CD14-positive monocyte (primary cell): ENCODE data around the gene BRD3OS. TPM values are rescaled to one million over a fixed set of nuclear protein-coding genes. Genes with fewer than 3 reads are reported as not detected.
A peak's percentile ranks its signal among the peaks of the same experiment; 100 is the strongest.
"Not testable (repeated sequence)": the region's sequence is repeated elsewhere in the genome, so short reads cannot be mapped to it uniquely, and the experiment has no call there.

ENCODE experiments used
- DNase-seq, 3 donors: peaks; one replicate each; pipeline ENCODE4 v3.0.0-alpha.2; 2011 to 2022
- H2AFZ ChIP-seq: 2 replicates; pipeline ENCODE4 v1.6.0; 2012; ENCODE audit warnings: mild to moderate bottlenecking, low read depth, low read length, inconsistent platforms; ENCODE audit not compliant: insufficient read depth, poor library complexity, severe bottlenecking
- H3K27ac ChIP-seq, 2 donors: 1 replicate in 1 of 2; 2 replicates in 1 of 2; pipeline ENCODE4 v1.5.1; 2012 to 2013; ENCODE audit warnings: low read length in 2 of 2, control low read depth in 1 of 2, inconsistent platforms in 1 of 2, low read depth in 1 of 2, mild to moderate bottlenecking in 1 of 2
- H3K27me3 ChIP-seq, 2 donors: one replicate each; pipeline versions ENCODE4 v1.6.0 to v1.6.1; 2011 to 2013; ENCODE audit warnings: low read length in 2 of 2; ENCODE audit not compliant: control insufficient read depth in 2 of 2, insufficient read depth in 2 of 2
- H3K36me3 ChIP-seq, 2 donors: replicated peaks in 1 of 2; 1 replicate in 1 of 2; 2 replicates in 1 of 2; pipeline versions ENCODE4 v1.5.1 to v1.6.1; 2012 to 2013; ENCODE audit warnings: low read length in 2 of 2, control low read depth in 1 of 2, inconsistent platforms in 1 of 2, mild to moderate bottlenecking in 1 of 2; ENCODE audit not compliant: insufficient read depth in 2 of 2, control insufficient read depth in 1 of 2
- H3K4me1 ChIP-seq, 2 donors: 1 replicate in 1 of 2; 2 replicates in 1 of 2; pipeline versions ENCODE4 v1.5.1 to v1.6.1; 2012 to 2013; ENCODE audit warnings: low read length in 2 of 2, control low read depth in 1 of 2, inconsistent platforms in 1 of 2, mild to moderate bottlenecking in 1 of 2, moderate library complexity in 1 of 2; ENCODE audit not compliant: insufficient read depth in 2 of 2, control insufficient read depth in 1 of 2
- H3K4me2 ChIP-seq: replicated peaks from 2 replicates; pipeline ENCODE3; 2012; ENCODE audit warnings: low read length, moderate library complexity, mild to moderate bottlenecking; ENCODE audit not compliant: poor library complexity, severe bottlenecking; ENCODE audit errors: extremely low read depth
- H3K4me3 ChIP-seq, 3 experiments: fragments of 200-600 bp in 1 of 3; sonication (generic) in 1 of 3; replicated peaks in 1 of 3; 1 replicate in 2 of 3; 2 replicates in 1 of 3; pipeline ENCODE4 v1.5.1; 2011 to 2013; ENCODE audit warnings: low read length in 3 of 3, mild to moderate bottlenecking in 3 of 3, control low read depth in 2 of 3, low read depth in 2 of 3, inconsistent platforms in 1 of 3, moderate library complexity in 1 of 3
- H3K79me2 ChIP-seq: 2 replicates; pipeline ENCODE4 v1.6.0; 2012; ENCODE audit warnings: mild to moderate bottlenecking, control low read depth, inconsistent platforms, low read length, moderate library complexity; ENCODE audit not compliant: insufficient read depth
- H3K9ac ChIP-seq: 2 replicates; pipeline ENCODE4 v1.6.0; 2017; ENCODE audit warnings: low read length, mild to moderate bottlenecking; ENCODE audit not compliant: insufficient read depth, poor library complexity, severe bottlenecking
- H3K9me3 ChIP-seq, 2 donors: replicated peaks in 1 of 2; 1 replicate in 1 of 2; 2 replicates in 1 of 2; pipeline versions ENCODE4 v1.5.1 to v1.6.1; 2012 to 2013; ENCODE audit warnings: low read length in 2 of 2, control low read depth in 1 of 2; ENCODE audit not compliant: control insufficient read depth in 1 of 2, insufficient read depth in 1 of 2
- H4K20me1 ChIP-seq: 2 replicates; pipeline ENCODE4 v1.6.0; 2012; ENCODE audit warnings: mild to moderate bottlenecking, low read length, control low read depth, moderate library complexity; ENCODE audit not compliant: insufficient read depth
- H3K27ac Mint-ChIP-seq, 7 donors: one replicate each; pipeline ENCODE4 v1.8.0; 2020; ENCODE audit warnings: mild to moderate bottlenecking in 7 of 7, mixed read lengths in 7 of 7, moderate library complexity in 6 of 7, inconsistent platforms in 2 of 7
- H3K27me3 Mint-ChIP-seq, 3 donors: one replicate each; pipeline ENCODE4 v1.8.0; 2021 to 2022; ENCODE audit warnings: low read depth in 3 of 3, mild to moderate bottlenecking in 3 of 3, mixed read lengths in 3 of 3, moderate library complexity in 3 of 3, inconsistent platforms in 1 of 3
- H3K36me3 Mint-ChIP-seq, 2 donors: one replicate each; pipeline ENCODE4 v1.8.0; 2020; ENCODE audit warnings: mixed read lengths in 2 of 2, inconsistent platforms in 1 of 2, mild to moderate bottlenecking in 1 of 2
- H3K4me1 Mint-ChIP-seq: one replicate; pipeline ENCODE4 v1.8.0; 2020; ENCODE audit warnings: mild to moderate bottlenecking, mixed read lengths
- H3K4me3 Mint-ChIP-seq, 2 donors: one replicate each; pipeline ENCODE4 v1.8.0; 2020; ENCODE audit warnings: mild to moderate bottlenecking in 2 of 2, mixed read lengths in 2 of 2, moderate library complexity in 1 of 2
- H3K9me3 Mint-ChIP-seq, 7 donors: one replicate each; pipeline ENCODE4 v1.8.0; 2020 to 2022; ENCODE audit warnings: mixed read lengths in 7 of 7, mild to moderate bottlenecking in 6 of 7, moderate library complexity in 6 of 7, inconsistent platforms in 2 of 7
- CTCF ChIP-seq: fragments of 200-600 bp; IDR thresholded peaks from one replicate; pipeline ENCODE4 v1.8.0; 2022; ENCODE audit warnings: antibody characterized with exemption, mild to moderate bottlenecking
- WGBS: methylation state at CpG from one replicate; pipeline ENCODE4 v1.1.5; 2013; ENCODE audit warnings: missing lambda C conversion rate; ENCODE audit not compliant: insufficient coverage; 5-methylcytosine and 5-hydroxymethylcytosine counted together
- intact Hi-C, 2 donors: fragments of 100-400 bp; cut with micrococcal nuclease; formaldehyde crosslinking; loops; one replicate each; pipeline versions ENCODE4 v1.15.0 to v1.15.1; 2023
- polyA plus RNA-seq, 3 donors: library from polyadenylated mRNA; depleted of rRNA in 1 of 3; unstranded in 2 of 3; stranded (reverse) in 1 of 3; fragments of 300-500 nt in 2 of 3; fragments of >200 nt in 1 of 3; fragmentation: Illumina TruSeq in 2 of 3; gene quantifications; 1 replicate in 2 of 3; 2 replicates in 1 of 3; pipeline ENCODE4 v1.2.3, GENCODE V29; 2012 to 2021

BRD3OS gene
- polyA plus RNA-seq, 3 donors: 2.9 to 6.8 (median 6.6) TPM

- H3K27me3 ChIP-seq: peaks cover 0 to 19% of the 10 kb centered on the region in 2 donors
- H3K27ac Mint-ChIP-seq: no peak overlapping the region
- peaks cover 6 to 9% of the 10 kb centered on the region in 2 donors for H3K4me1 ChIP-seq
- H3K4me3 Mint-ChIP-seq: peak overlapping the region in 1 of 2 donors; percentile 6
- no peaks in the 10 kb centered on the region for H4K20me1 ChIP-seq
- no peak overlapping the region for H3K9ac ChIP-seq
- H3K27ac ChIP-seq: no peak overlapping the region
- intact Hi-C loops: no loop called here
- TF ChIP-seq CTCF: no peak
- peaks cover 30 to 34% (median 34%) of the 10 kb centered on the region in 3 donors for H3K27me3 Mint-ChIP-seq
- H3K4me1 Mint-ChIP-seq: peaks cover 8% of the 10 kb centered on the region
- no peaks in the 10 kb centered on the region for H3K36me3 ChIP-seq
- WGBS: 57% methylated on average over 1 of the region's 6 CpGs
- no peak overlapping the region for H3K4me2 ChIP-seq
- peaks cover 8% of the 10 kb centered on the region in 2 donors for H3K9me3 ChIP-seq
- H3K79me2 ChIP-seq: no peaks in the 10 kb centered on the region
- peaks cover 0 to 2% of the 10 kb centered on the region in 2 donors for H3K36me3 Mint-ChIP-seq
- H3K9me3 Mint-ChIP-seq: peaks cover 10 to 30% (median 24%) of the 10 kb centered on the region in 7 donors
- H2AFZ ChIP-seq: no peak overlapping the region
- no peak overlapping the region for H3K4me3 ChIP-seq
- no peak for DNase-seq
These were observed 48.2 kb downstream of the BRD3OS start for GRCh38 chr9:134073500-134073899.

GRCh38 chr9:134075689-134076088, 50.4 kb downstream of the BRD3OS start:
- H3K4me1 ChIP-seq, H3K4me3 ChIP-seq, H3K27me3 ChIP-seq, H3K4me2 ChIP-seq, H3K79me2 ChIP-seq, H3K27ac ChIP-seq, intact Hi-C loops, H3K36me3 ChIP-seq, DNase-seq, H3K36me3 Mint-ChIP-seq, H3K4me1 Mint-ChIP-seq, H3K27ac Mint-ChIP-seq, H3K4me3 Mint-ChIP-seq, H2AFZ ChIP-seq, H4K20me1 ChIP-seq, H3K9ac ChIP-seq: not testable (repeated sequence)
- WGBS: 93% methylated on average over 10 of the region's 31 CpGs
- Mint-ChIP-seq H3K27me3 (peaks cover 15 to 21% (median 17%) of the 10 kb centered on the region in 3 donors), H3K9me3 (peaks cover 12 to 48% (median 32%) of the 10 kb centered on the region in 7 donors)
- H3K9me3 ChIP-seq: peaks cover 12 to 16% of the 10 kb centered on the region in 2 donors
